ENCODE results near the gene BICC1.
A peak's percentile ranks its signal among the peaks of the same experiment; 100 is the strongest.
"Not testable (repeated sequence)": the region's sequence is repeated elsewhere in the genome, so short reads cannot be mapped to it uniquely, and the experiment has no call there.

Gene BICC1

GRCh38 chr10:58846856-58847255 is 334.2 kb downstream of the BICC1 start:
- no peak for DNase-seq (ENCODE audit: extremely low read depth, low read depth)
- no peak for TF ChIP-seq CTCF (IDR thresholded peaks at IDR 0.05; ENCODE audit: low read depth, low read length)

- no peak for TF ChIP-seq CTCF (IDR thresholded peaks at IDR 0.05; ENCODE audit: low read depth, low read length)
- DNase-seq (ENCODE audit: extremely low read depth, low read depth): no peak
These were observed 338.9 kb downstream of the BICC1 start for GRCh38 chr10:58851606-58852005.

- no peak for TF ChIP-seq CTCF (IDR thresholded peaks at IDR 0.05; ENCODE audit: low read depth, low read length)
- DNase-seq (ENCODE audit: extremely low read depth, low read depth): no peak
These were observed 341.0 kb downstream of the BICC1 start for GRCh38 chr10:58853668-58854067.

GRCh38 chr10:58854811-58855210 is 342.1 kb downstream of the BICC1 start:
- TF ChIP-seq CTCF (IDR thresholded peaks at IDR 0.05; ENCODE audit: low read depth, low read length): no peak
- DNase-seq (ENCODE audit: extremely low read depth, low read depth): no peak

GRCh38 chr10:58856508-58857240 is 344.0 kb downstream of the BICC1 start:
- DNase-seq (ENCODE audit: extremely low read depth, low read depth): peak; percentile 73
- TF ChIP-seq CTCF (IDR thresholded peaks at IDR 0.05; ENCODE audit: low read depth, low read length): no peak

- no peak for DNase-seq (ENCODE audit: extremely low read depth, low read depth)
- no peak for TF ChIP-seq CTCF (IDR thresholded peaks at IDR 0.05; ENCODE audit: low read depth, low read length)
These were observed 344.7 kb downstream of the BICC1 start for GRCh38 chr10:58857251-58857805.

- DNase-seq (ENCODE audit: extremely low read depth, low read depth): not testable (repeated sequence)
These were observed 345.5 kb downstream of the BICC1 start for GRCh38 chr10:58858123-58858522.

GRCh38 chr10:58859526-58859925 is 346.9 kb downstream of the BICC1 start:
- no peak for TF ChIP-seq CTCF (IDR thresholded peaks at IDR 0.05; ENCODE audit: low read depth, low read length)
- no peak for DNase-seq (ENCODE audit: extremely low read depth, low read depth)
